Bronchial epithelial cell (primary cell): ENCODE measurements around the gene RHBDD1. TPM values are rescaled to one million over a fixed set of nuclear protein-coding genes. Genes with fewer than 3 reads are reported as not detected.

Experiments
- DNase-seq: peaks from one replicate; pipeline ENCODE4 v3.0.0-alpha.2; 2010; ENCODE audit warnings: low read depth
- FAIRE-seq: peaks from 2 replicates; lab custom pipeline; 2011; peaks lifted over from hg19 to GRCh38; lab: Jason Lieb, UNC
- H3K27me3 ChIP-seq: 2 replicates; pipeline ENCODE4 v1.5.1; 2011; ENCODE audit warnings: low read length; ENCODE audit not compliant: control insufficient read depth, insufficient read depth
- H3K36me3 ChIP-seq: 2 replicates; pipeline ENCODE4 v1.5.1; 2011; ENCODE audit warnings: low read length; ENCODE audit not compliant: control insufficient read depth, insufficient read depth
- H3K4me3 ChIP-seq: 2 replicates; pipeline ENCODE4 v1.5.1; 2011; ENCODE audit warnings: mild to moderate bottlenecking, low read depth, low read length, control low read depth
- CTCF ChIP-seq: IDR thresholded peaks from 2 replicates; pipeline ENCODE4 v1.5.1; 2011; ENCODE audit warnings: mild to moderate bottlenecking, moderate library complexity, low read length, control low read depth, inconsistent platforms; ENCODE audit not compliant: insufficient read depth, severe bottlenecking
- total RNA-seq: library from RNA; depleted of rRNA; stranded (reverse); fragments of >200 nt; gene quantifications from 2 replicates; pipeline ENCODE4 v1.2.1, GENCODE V29; 2014

Gene RHBDD1
- total RNA-seq, 1 donor from 2014 or later, result 29.7 TPM

GRCh38 chr2:226868331-226869162, 32.7 kb downstream of the RHBDD1 start:
- H3K27me3 ChIP-seq, result no peaks in the 10 kb centered on the region
- no peak overlapping the region for H3K4me3 ChIP-seq
- DNase-seq, result no peak
- FAIRE-seq, result no peak
- H3K36me3 ChIP-seq, result peaks cover 7% of the 10 kb centered on the region
- no peak for TF ChIP-seq CTCF

GRCh38 chr2:226869371-226869770, 33.5 kb downstream of the RHBDD1 start:
- DNase-seq (no peak), FAIRE-seq (no peak)
- Histone ChIP-seq H3K4me3 (no peak overlapping the region), H3K27me3 (no peaks in the 10 kb centered on the region), H3K36me3 (peaks cover 7% of the 10 kb centered on the region)
- no peak for TF ChIP-seq CTCF

- Histone ChIP-seq H3K4me3 (no peak overlapping the region), H3K27me3 (no peaks in the 10 kb centered on the region), H3K36me3 (peaks cover 1% of the 10 kb centered on the region)
- FAIRE-seq (no peak), DNase-seq (no peak)
- TF ChIP-seq CTCF, result no peak
Observed at GRCh38 chr2:226873051-226873620, 37.3 kb downstream of the RHBDD1 start.

GRCh38 chr2:226873826-226874225, 38.0 kb downstream of the RHBDD1 start:
- DNase-seq, result no peak
- no peaks in the 10 kb centered on the region for H3K27me3 ChIP-seq
- no peak for TF ChIP-seq CTCF
- H3K36me3 ChIP-seq, result peaks cover 1% of the 10 kb centered on the region
- no peak for FAIRE-seq
- no peak overlapping the region for H3K4me3 ChIP-seq

- no peak for DNase-seq
- Histone ChIP-seq H3K4me3 (no peak overlapping the region), H3K36me3 (peaks cover 1% of the 10 kb centered on the region), H3K27me3 (no peaks in the 10 kb centered on the region)
- TF ChIP-seq CTCF, result no peak
- FAIRE-seq, result no peak
Observed at GRCh38 chr2:226874749-226875148, 38.9 kb downstream of the RHBDD1 start.
